Fibroblast of villous mesenchyme (primary cell): ENCODE measurements around the gene FRAS1. TPM values are rescaled to one million over a fixed set of nuclear protein-coding genes. Genes with fewer than 3 reads are reported as not detected.

Experiments
- DNase-seq: peaks from one replicate; pipeline ENCODE4 v3.0.0-alpha.2; 2010; ENCODE audit warnings: low read depth
- H3K4me3 ChIP-seq: 2 replicates; pipeline ENCODE4 v1.5.1; 2011; ENCODE audit warnings: low read depth, mild to moderate bottlenecking, low read length
- CTCF ChIP-seq: IDR thresholded peaks from 2 replicates; pipeline ENCODE4 v1.5.1; 2012; ENCODE audit warnings: low read depth, mild to moderate bottlenecking, low read length; ENCODE audit not compliant: insufficient read depth
- total RNA-seq: library from RNA; depleted of rRNA; stranded (reverse); fragments of >200 nt; gene quantifications from 2 replicates; pipeline ENCODE4 v1.2.3, GENCODE V29; 2012

Gene FRAS1
- total RNA-seq, 1 donor, result 1.3 TPM

- no peak for TF ChIP-seq CTCF
- DNase-seq, result no peak
- no peak overlapping the region for H3K4me3 ChIP-seq
Observed at GRCh38 chr4:78022517-78022916, 34.6 kb upstream of the FRAS1 start.

DNA sequence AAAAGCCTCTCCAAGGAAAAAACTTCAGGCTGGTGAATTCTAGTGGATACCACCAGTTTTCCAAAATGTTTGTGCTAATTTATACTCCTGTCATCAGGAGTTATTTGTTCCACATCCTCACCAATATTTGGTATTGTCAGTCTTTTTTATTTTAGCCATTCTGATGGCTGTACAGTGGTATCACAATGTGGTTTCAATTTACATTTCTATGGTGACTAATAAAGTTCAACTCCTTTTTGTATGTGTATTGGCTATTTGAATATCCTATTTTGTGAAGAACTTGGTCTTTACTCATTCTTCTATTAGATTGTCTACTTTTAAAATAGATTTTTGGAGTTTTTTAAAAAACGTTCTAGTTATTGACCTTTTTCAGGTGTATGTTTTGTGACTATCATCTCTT lies 33.0 kb upstream of the FRAS1 start:
- H3K4me3 ChIP-seq, result no peak overlapping the region
- DNase-seq, result no peak
- no peak for TF ChIP-seq CTCF

- no peak for TF ChIP-seq CTCF
- DNase-seq, result no peak
- H3K4me3 ChIP-seq, result no peak overlapping the region
Observed at GRCh38 chr4:78024576-78025091, 32.5 kb upstream of the FRAS1 start.

GRCh38 chr4:78031417-78031950 lies 25.6 kb upstream of the FRAS1 start:
- no peak for DNase-seq
- H3K4me3 ChIP-seq, result no peak overlapping the region
- no peak for TF ChIP-seq CTCF

- DNase-seq, result no peak
- no peak for TF ChIP-seq CTCF
- H3K4me3 ChIP-seq, result no peak overlapping the region
Observed at GRCh38 chr4:78032446-78032845, 24.7 kb upstream of the FRAS1 start.

DNA sequence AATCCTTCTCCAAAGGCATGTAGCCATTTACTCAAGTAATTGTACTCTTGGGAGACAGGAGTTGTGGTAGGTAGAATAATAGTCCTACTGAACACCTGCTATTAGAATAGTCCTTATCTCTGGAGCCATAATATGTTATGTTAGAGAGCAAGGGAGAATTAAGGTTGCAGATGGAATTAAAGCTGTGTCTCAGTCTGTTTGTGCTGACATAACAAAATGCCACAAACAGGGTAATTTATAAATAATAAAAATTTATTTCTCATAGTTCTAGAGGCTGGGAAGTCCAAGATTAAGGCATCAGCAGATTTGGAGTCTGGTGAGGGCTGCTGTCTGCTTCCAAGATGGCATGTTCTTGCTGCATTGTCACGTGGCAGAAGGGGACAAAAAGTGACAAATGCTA lies 24.2 kb upstream of the FRAS1 start:
- TF ChIP-seq CTCF, result no peak
- no peak overlapping the region for H3K4me3 ChIP-seq
- no peak for DNase-seq

DNA sequence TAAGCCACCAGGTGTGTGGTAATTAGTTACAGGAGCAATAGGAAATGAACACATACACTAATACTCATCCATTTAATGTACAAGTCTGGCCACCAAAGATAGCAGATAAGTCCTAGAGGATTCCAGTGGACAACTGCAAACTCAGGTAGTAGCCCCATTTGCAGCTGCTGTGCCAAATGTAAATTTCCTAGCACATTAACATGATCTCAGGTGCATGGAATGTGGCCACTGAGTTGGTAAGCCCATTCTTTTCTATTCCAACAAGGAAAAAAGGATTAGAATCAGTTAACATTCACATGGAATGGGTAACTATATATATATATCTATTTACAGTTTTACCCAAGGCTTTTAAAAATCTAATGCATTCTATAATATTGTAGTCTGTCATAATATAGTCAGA lies 23.3 kb upstream of the FRAS1 start:
- TF ChIP-seq CTCF, result no peak
- no peak for DNase-seq
- H3K4me3 ChIP-seq, result no peak overlapping the region
